Retinal pigment epithelial cell (primary cell): ENCODE measurements around the gene HNRNPU.

Source experiments
- DNase-seq: peaks from one replicate; pipeline ENCODE4 v3.0.0-alpha.2; 2010; ENCODE audit warnings: low read depth
- H3K4me3 ChIP-seq: 2 replicates; pipeline ENCODE4 v1.5.1; 2011; ENCODE audit warnings: mild to moderate bottlenecking, low read length, control low read depth, moderate library complexity
- CTCF ChIP-seq: conservative IDR thresholded peaks from 2 replicates; pipeline ENCODE4 v1.5.1; 2011; ENCODE audit warnings: low read depth, low read length, control low read depth, inconsistent platforms

The HNRNPU gene

GRCh38 chr1:244869950-244870349 is 5.6 kb upstream of the HNRNPU start:
- no peak for DNase-seq
- H3K4me3 ChIP-seq, result no peak overlapping the region
- TF ChIP-seq CTCF, result no peak

GRCh38 chr1:244869364-244869827 is 5.1 kb upstream of the HNRNPU start:
- no peak for TF ChIP-seq CTCF
- DNase-seq, result no peak
- no peak overlapping the region for H3K4me3 ChIP-seq

- no peak for TF ChIP-seq CTCF
- H3K4me3 ChIP-seq, result no peak overlapping the region
- DNase-seq, result no peak
Measured at GRCh38 chr1:244868484-244869363, 4.4 kb upstream of the HNRNPU start.

- no peak for TF ChIP-seq CTCF
- DNase-seq, result no peak
- no peak overlapping the region for H3K4me3 ChIP-seq
Measured at GRCh38 chr1:244866355-244866754, 2.0 kb upstream of the HNRNPU start.

- DNase-seq, result no peak
- H3K4me3 ChIP-seq, result no peak overlapping the region
Measured at GRCh38 chr1:244865820-244866219, 1.5 kb upstream of the HNRNPU start.

GRCh38 chr1:244865028-244865371 is 657 bp upstream of the HNRNPU start:
- DNase-seq, result no peak
- no peak for TF ChIP-seq CTCF
- H3K4me3 ChIP-seq, result peak overlapping the region; percentile 52

More at GRCh38 chr1:244865820-244866219, 1.5 kb upstream of the HNRNPU start:
- no peak for TF ChIP-seq CTCF
